Esophagus mucosa (tissue), 1 donor: ENCODE data around the gene ITGA5. TPM values are rescaled to one million over a fixed set of nuclear protein-coding genes. Genes with fewer than 3 reads are reported as not detected.

Experiments used
- ATAC-seq: fragments of 200-7000 bp; cut with Tn5 transposase; one replicate; pipeline ENCODE4 v1.9.1; 2020
- total RNA-seq: library from RNA; stranded (reverse); gene quantifications from one replicate; pipeline ENCODE4 v1.2.4, GENCODE V29; 2023
- donor health status: DM: yes; HTN: yes; CAD: no.

ITGA5 gene
- total RNA-seq, 1 donor from 2014 or later: 12.8 TPM

DNA sequence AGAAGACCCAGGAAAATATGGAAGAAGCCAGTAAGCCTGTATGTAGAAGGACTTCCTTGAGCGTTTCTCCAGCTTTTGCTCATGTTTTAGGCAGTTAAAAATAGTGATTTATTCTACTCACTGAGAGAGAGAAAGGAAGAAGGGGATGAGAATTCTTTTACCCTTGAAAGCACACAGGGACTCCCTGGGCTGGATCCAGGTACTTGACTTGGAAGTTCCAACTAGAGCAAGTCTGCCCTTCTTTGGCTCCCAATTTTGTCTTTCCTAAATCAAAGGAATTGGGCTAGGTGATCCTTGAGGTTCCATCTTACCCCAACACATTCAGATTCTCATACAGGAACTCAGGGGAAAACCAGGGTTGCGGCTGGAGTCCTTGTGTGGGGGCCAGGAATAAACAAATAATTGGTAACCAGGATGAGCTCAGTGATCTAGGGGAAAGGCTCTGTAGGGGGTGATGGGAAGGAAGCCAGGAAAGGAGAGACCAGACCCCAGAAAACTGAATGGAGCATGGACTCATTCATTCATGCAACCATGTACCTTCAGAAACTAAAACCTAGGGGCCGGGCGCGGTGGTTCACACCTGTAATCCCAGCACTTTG lies 11.5 kb upstream of the ITGA5 start:
- ATAC-seq: no peak

DNA sequence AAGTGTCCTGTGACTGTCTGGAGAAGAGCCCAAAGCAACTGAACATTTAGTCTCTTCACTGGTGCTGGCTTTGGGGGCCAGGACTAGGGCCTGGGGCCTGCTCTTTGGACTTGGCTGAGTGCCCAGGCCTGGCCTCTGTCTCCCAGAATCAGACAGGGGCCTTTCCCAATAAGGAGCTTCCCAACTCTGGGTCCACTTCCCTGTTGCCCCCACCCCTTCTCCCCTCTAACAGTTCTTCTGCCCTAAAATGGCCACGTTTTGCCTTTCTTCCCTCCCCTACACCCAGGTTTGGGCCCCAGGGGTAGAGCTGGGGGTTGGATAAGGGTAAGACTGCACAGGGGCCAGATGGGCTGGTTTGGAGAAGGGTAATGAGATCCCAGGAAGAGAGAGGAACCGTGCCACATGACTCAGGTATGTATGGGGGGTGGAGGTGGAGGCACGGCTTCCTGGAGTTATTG lies 10.0 kb upstream of the ITGA5 start:
- no peak for ATAC-seq

DNA sequence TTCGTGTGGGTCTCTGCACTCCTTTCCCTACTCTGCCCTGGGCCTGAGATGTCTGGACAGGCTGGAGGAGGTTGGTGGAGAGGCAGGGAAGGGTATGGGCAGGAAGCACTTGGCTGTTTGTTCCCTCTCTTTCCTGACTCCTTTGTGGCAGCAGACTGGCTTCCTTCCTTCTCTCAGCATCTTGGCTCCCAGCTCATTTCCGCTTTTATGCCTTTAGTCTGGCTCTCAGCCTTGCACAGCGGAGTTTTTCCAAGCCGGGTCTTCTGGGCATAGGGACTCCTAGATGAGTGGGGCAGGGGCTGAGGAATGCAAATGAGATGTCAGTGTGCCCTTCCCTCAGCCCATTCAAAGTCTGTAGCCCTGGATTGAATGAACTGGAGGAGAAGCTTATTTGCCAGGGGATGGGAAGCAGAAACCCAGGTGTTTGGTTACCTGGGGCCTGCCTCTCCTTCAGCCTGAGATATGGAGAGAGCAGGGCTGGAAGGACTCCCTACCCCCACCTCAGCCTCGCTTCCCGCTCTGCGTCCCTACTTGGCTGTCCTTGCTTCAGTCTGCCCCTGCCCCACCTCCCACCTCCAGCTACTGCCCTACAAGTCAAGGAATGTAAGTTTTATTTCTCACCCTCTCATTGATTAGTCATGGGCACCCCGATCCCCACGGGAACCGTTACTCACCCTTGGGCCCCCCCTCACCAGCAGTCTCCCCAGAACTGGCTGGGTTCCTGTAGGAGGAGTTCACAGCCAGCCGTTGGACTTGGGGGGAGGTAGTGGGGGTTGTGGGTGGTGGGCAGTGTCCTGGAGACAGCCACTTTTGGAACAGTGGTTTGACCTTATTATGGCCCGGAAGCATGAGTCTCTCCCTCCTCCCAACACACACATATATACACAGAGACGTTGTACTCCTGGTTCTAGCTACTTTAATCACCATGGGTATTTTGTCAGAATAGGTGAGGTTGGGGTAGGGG lies 9.3 kb upstream of the ITGA5 start:
- ATAC-seq: peak; percentile 9

DNA sequence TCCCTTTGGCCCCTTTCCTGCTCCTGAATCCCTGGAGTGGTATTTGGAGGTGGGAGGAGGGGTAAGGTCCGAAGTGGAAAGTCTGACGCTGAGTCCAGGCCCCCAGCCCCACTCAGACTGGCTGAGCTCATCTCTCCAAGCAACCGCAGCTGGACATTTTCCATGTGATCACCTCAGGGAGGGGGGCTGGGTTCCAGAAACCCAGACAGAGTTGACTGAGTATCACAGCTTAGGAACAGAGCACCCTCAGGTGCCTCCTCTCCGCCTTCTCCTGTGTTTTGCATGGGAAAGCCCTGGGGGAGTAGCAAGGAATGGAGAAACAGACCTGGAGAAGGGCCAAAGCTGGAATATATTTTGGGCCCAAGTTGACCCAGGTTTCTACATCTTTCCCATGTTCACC lies 8.0 kb upstream of the ITGA5 start:
- no peak for ATAC-seq

DNA sequence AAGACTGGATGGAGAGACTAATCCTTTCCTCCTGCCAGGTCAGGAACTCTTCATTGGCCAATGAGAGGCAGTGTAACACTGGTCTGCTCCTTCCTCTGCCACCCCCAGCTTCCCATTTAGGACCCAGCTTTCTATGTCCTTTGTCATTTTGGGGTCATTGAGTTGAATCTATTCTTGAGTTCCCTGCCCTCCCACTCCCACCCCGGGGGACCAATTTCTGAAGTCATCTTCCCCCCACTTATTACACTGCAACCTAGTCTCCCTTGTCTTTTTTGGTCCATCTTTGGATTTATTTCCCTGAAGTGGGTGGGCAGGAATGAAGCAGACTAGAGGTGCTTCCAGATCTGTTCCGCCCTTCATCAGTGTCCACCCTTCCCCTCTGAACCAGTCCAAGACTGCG lies 7.6 kb upstream of the ITGA5 start:
- ATAC-seq: no peak

DNA sequence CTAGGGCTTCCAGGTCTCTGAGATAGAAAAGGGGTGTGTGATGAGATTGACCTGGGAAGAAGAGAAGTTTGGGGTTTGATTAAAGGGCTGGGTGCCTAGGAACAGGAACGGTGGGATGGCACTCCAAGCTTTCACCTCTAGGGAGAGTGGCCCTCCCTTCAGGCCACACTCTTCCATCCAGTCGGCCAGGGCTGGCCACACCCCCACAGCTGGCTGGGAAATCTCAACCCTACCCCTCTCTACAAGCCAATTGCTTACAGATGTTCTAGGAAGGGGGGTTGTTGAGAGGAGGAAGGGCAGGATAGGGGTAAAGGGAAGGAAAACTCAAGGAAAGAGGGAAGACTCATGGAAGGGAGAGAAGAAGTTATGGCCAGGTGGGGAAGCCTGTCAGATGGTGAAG lies 6.6 kb upstream of the ITGA5 start:
- no peak for ATAC-seq

DNA sequence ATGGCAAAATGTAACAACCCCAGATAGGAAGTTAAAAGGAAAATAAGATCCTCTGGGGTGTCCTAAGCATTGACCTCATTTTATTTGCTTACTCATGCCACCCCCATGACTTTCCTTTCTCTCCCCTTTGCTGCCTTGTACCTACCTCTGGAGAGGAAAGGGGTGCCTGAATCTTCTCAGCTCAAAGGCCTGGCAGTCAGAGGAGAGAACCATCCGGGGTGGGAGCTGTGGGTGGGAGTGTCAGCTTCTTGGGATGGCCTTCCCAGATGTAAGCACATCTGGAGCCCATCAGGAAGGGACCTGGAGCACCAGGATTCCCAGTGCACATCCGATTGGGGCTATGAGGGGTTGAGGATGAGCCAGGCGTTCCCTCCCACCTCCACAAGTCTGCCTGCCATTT lies 5.2 kb upstream of the ITGA5 start:
- no peak for ATAC-seq

DNA sequence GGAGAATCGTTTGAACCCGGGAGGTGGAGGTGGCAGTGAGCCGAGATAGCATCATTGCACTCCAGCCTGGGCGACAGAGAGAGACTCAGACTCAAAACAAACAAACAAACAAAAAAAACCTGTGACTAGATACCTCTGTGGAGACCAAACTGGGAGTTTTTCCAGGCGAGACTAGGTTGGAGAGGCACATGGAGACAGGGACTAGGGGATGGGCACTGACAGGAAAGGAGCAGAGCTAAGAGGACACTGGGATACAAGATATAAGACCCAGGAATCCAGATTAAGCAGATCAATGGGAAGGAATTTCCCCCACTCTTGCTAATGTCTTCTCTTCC lies 4.7 kb upstream of the ITGA5 start:
- ATAC-seq: no peak

DNA sequence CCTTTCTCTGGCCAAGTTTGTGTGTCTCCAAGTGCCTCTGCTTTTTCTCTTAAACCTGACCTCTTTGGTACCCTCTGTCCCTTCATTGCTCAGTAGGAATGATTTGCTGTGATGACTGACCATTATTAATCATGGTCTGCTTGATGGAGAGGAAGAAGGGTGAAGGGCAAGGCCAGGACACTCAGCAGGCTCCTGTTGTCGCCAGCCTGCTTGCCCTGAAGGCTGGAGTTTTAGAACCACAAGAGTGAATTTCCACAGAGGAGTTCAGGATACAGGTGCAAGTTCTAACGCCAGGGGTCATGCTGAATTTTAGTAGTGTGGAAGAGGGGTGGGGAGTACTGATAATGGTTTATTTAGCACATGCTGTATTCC lies 2.8 kb upstream of the ITGA5 start:
- ATAC-seq: no peak

DNA sequence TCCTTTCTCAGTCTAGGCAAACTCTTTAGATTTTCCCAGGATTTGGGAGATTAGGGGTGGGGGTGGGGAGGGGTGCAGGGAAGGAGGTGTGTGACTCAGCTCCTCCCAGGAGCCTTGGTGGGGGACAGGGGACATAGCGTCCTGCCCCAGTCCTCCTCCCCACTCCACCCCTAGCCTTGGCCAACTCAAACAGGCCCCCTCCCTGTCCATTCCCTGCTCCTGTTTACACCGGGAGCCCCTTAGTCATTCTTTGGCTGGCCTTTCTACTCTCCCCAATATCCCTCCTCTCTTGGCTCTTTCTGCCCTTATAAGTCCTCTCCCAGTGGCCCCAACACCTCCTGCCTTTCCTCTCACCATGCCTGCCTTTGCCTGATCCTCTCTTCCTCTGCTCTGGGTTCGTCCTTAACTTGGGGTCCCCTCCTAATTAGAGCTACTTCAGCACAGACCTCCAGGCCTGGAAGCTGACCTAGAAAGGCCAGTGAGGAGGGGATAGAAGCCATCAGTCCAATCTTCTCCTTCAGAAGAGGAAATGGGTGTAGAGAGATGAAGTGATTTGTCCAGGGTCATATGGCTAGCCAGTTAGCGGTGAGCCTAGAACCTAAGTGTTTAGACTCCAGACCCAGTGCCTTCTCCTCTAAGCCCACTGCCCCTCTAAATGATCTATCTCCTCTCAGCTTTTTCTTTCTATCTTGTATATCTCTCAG lies 2.3 kb upstream of the ITGA5 start:
- no peak for ATAC-seq

DNA sequence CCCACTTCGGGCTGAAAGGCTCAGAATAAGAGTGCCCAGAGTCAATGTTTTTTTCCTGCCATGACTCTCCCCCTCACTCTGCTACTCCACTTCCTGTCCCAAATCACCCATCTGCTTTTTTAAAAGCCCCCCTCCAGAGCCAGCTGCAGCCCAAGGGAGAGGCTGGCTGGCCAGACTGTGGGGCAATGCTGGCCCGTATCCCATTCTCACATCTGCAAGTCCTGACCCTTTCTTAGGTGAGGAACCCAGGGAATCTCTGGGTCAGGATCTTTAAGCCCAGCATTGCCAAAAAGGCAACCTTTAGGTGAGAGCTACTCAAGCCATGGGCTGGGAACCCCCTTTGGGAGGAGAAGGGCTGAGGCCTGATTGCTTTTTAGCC lies 1.7 kb upstream of the ITGA5 start:
- no peak for ATAC-seq

DNA sequence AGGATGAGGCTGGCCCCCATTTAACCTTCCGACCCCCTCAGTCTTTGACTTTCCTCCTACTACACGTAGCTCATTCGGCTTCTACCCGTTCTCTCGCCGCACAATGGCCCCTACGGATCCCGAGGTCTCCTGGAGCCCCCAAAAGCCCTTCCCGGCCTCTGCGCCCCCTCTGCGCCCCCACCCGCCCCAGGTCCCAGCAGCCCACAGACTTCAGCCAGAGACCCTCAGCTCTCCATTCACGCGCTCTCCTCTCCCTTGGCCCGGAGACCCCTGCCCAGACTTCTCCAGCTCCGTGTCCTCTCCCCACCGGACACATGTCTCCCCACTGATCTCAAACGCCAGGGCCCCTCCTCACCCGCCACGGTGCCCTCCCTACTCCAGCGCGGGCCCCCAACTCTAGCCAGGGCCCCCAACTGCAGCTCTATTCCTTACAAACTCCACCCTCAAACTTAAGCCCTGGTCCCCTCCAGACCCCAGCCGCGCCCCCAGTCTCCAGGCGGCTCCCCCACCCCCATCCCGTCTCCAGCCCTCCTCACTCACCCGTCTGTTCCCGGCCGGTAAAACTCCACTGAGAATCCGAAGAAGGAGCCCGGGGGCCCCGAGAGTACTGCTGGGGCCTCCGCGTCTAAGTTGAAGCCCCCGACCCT lies 502 bp downstream of the ITGA5 start:
- ATAC-seq: no peak

DNA sequence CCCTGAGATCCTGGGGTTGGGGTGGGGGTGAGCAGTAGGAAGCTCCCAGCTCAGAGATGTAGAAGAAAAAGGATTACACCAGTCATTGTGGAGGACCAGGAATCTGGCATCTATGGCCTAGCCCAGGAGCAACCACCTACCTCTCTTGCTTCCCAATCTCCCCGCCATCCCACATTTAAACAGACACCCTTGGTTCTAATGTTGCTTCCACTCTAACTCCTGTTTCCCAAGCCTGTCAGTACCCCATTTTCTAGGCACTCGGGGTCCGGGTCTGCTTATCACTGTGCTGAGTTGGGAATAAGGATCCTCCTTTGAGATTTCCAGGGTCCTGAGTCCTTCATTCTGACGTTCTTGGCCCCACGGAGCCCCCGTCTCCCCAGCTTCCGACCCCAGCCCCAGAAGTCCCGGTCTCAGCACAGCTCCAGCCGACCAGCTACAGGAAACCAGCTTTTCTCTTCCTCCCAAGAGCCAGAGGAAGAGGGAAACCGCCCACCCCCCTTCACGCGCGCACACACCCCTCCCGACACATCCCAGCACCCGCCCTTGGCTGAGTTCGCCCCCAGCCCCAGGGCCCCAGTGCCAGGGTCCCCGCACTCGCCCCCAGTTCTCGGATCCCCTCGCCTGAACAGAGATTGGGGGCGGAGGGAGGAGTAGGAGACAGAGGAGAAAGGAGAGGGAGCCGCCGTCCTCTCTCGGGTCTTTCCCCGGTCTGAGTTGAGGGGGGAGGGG lies 1.2 kb downstream of the ITGA5 start:
- ATAC-seq: no peak

DNA sequence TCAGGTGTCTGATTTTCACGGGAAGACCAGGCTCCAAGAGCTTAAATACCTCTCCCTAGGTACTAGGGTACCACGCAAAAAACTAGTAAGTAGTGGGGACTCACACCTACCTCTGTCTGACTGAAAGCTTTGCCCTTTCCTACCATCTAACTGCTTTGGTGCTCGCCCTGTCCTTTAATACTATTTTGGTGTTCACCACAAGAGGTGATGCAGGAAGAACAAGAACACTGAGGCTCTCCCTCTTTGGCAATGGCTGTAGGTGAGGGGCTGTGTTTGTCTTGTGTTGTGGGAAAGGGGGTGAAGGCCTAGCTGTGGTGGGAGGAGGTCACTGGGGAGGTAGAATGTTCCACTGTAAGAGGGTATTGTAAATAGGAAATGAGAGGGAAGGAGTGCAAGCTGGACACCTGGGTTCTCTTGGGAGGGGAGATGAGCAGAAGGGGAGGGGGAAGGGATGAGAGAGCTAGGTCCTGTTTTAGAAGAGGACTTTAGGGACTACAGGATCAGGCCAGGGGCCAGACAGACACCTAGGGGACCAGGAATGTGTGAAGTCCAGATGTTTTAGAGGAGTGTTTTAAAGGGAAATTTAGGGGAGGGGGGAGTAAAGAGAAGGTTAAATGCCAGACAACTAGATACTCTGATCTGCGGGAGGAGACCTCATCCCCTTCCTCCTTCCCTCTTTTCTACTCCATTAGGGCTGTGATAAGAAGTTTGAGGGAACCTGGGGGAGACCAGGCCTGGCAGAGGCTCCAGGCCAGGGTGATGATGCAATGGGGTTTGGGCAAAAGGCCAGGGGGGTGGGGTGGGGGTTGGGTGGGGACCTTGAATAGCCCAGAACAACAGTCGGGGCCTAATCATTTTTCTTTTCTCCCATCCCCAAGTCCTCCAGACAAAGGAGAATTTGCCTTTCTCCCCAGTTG lies 2.1 kb downstream of the ITGA5 start:
- ATAC-seq: no peak

DNA sequence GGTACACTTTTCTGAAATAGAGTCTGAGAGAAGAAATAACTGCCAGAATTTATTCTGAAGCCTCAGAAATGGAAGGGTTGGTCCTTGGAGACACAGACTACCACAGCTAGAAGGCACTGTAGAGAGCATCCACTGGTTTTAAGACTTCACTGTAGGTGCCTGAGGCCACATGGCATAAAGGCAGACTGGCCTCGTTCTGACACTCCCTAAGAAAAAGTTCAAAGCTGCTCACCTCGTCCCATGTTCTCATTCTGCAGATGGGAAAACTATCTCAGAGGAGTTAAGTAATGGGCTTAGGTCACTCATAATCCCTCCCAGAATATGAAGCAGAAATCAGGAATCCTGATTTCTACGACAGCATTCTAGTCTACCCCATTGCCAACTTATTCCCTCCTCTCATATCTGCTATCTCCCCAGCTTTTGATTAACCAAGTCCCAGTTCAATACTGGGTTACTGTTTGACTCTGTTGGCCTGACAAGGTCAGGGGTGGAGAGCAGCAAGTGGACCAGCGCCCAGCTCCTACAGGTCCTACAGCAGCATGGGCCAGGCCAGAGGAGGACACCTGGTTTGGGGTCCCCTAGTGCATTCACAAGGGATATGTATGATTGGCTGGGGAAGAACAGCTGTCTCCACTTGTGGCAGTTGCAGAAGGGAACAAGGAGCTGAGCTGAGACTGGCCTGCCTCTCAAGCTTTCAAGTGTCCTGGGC lies 3.7 kb downstream of the ITGA5 start:
- ATAC-seq: no peak

DNA sequence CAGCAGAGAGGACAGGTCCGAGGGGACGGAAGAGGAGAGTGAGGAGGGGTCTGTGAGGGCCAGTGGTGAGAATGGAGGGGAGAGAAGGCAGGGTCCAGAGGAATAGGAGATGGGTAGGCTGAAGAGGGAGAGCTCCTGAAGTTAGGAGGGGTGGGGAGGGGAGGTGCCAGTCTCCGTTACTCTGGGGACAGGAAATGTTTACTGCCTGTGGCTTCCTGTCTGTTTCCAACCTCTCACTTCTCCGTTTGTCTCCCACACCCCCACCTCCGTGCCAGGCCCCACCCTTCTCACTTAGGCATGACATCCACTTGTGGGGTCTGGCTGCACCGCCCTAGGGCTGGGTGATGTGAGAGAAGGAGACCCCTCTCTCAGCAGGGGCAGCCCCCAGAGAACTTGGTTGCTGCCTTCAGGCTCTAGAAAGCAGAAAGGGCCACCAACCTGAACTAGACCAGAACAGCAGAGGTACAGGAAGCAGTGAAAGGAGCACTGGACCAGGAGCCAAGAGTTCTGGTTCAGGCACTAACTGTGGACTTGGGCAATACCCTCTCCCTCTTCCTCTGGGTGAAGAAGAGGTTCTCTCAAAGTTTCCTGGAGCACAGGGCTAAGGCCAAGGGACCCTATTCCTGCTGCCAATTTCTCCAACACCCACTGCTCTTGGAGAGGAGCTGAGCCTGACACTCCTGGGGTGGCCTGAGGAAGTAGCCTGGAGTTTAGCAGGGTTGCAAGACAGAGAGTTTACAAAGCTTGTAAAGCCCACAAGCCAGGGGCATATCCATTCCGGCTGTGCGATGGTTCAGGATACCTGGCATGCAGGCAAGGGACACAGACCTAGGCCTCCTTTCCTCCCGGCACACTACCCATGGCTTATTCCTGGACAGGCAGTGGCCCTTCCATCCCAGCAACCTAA lies 5.5 kb downstream of the ITGA5 start:
- peak; percentile 5 for ATAC-seq

DNA sequence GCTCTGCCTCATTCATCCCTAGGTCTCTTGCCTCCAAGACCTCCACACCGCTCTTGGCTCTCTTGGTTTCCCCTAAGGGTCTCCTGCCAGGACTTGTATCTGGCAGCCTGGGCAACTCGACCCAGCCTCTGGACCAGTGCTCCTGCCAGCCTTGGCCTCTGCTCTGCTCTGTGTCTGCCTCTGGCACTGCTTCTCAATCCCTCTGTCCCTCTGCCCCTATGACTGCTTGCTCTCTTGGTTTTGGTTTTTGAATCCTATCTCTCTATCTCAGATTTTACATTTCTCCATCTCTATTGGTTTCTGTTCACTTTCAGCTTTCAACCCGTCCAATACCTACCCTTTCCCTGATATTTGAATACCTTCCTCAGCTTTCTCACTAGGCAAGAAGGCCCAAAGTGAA lies 6.3 kb downstream of the ITGA5 start:
- ATAC-seq: no peak

DNA sequence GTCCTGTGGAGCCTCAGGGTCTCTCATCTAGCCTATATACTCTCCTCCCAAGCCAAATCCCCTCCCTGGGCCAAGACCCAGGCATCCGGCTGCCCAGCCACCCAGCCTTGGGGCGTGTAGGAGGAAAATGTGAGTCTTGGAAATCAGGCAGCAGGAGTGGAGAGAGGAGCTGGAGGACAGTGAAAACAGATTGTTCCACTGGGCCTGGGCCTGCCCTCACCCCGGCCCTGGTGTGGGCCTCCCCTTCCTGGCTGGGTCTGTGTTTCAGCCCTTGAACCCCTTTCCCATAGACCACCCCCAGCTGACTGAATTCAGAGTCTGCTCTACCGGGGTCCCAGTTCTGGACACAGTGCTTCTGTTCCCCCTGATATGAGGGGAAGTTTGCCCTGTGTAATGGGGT lies 6.7 kb downstream of the ITGA5 start:
- ATAC-seq: no peak

DNA sequence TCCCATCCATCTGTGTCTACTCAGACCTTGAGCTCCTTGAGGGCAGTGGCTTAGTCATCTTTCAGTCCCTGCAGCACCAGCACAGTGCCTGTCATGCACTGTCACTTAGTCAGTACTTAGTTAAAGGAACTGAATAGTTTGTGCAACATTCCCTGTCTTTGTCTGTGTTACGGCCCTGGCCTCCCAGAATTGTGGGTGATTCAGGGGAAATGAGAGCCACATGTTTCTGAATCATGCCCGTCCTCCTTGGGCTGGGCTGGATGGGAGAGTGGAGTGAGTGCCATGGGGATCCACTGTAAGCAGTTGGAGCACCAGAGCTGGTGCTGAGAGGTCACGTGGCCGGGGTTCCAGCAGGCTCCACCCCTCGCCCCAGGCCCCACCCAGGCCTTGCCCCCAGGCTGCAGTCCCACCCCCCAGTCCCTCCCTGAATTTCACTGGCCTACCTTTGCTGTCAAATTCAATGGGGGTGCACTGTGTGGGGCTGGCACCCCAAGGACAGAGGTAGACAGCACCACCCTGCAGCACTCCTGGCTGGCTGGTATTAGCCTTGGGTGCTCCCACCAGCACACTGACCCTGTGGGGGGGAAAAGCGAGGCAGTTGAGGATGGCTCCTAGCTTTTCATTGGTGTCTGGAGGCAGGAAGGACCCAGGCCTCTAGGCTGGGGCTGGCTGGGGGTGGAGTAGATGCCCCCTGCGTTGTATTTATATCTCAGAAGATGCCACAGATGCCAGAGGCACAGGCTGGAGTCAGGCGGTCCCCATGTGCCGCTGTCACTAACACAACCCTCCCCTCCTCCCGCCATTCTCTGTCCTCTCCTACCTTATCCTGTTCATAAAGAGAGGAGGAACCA lies 7.5 kb downstream of the ITGA5 start:
- peak; percentile 88 for ATAC-seq
